ENCODE data around the gene EIF1AD. TPM values are rescaled to one million over a fixed set of nuclear protein-coding genes. Genes with fewer than 3 reads are reported as not detected.
"Not testable (repeated sequence)": the region's sequence is repeated elsewhere in the genome, so short reads cannot be mapped to it uniquely, and the experiment has no call there.

Gene EIF1AD
- total RNA-seq, 1 experiment from 2014 or later: 27.8 TPM

GRCh38 chr11:66032957-66033735 lies 31.2 kb upstream of the EIF1AD start:
- in situ Hi-C loops (cut with HindIII; ENCODE audit: low pct_unique_long_range_greater_than_20kb, low sequenced_read_pairs): no loop called here
- peak; percentile 31 for DNase-seq (ENCODE audit: low read depth, low spot score)

- DNase-seq (ENCODE audit: low read depth, low spot score): no peak
- in situ Hi-C loops (cut with HindIII; ENCODE audit: low pct_unique_long_range_greater_than_20kb, low sequenced_read_pairs): no loop called here
These were observed 24.1 kb upstream of the EIF1AD start, which contains the start of gene CATSPER1 for GRCh38 chr11:66026017-66026529. Gene CATSPER1, minus strand, starts transcription at chr11:66026479. Its CDS starts 100 bp downstream, at chr11:66026379.

GRCh38 chr11:66023186-66023440 lies 21.2 kb upstream of the EIF1AD start:
- in situ Hi-C loops (cut with HindIII; ENCODE audit: low pct_unique_long_range_greater_than_20kb, low sequenced_read_pairs): not testable (repeated sequence)

GRCh38 chr11:66022401-66023185 lies 20.6 kb upstream of the EIF1AD start:
- DNase-seq (ENCODE audit: low read depth, low spot score): peak; percentile 59
- in situ Hi-C loops (cut with HindIII; ENCODE audit: low pct_unique_long_range_greater_than_20kb, low sequenced_read_pairs): no loop called here

More at GRCh38 chr11:66023186-66023440, 21.2 kb upstream of the EIF1AD start:
- not testable (repeated sequence) for DNase-seq (ENCODE audit: low read depth, low spot score)

GRCh38 chr11:66020618-66021357 lies 18.8 kb upstream of the EIF1AD start:
- peak; percentile 14 for DNase-seq (ENCODE audit: low read depth, low spot score)
- in situ Hi-C loops (cut with HindIII; ENCODE audit: low pct_unique_long_range_greater_than_20kb, low sequenced_read_pairs): no loop called here

- in situ Hi-C loops (cut with HindIII; ENCODE audit: low pct_unique_long_range_greater_than_20kb, low sequenced_read_pairs): no loop called here
- DNase-seq (ENCODE audit: low read depth, low spot score): no peak
These were observed 18.3 kb upstream of the EIF1AD start for GRCh38 chr11:66020212-66020611.

GRCh38 chr11:66017321-66017720 lies 15.4 kb upstream of the EIF1AD start:
- no peak for DNase-seq (ENCODE audit: low read depth, low spot score)
- in situ Hi-C loops (cut with HindIII; ENCODE audit: low pct_unique_long_range_greater_than_20kb, low sequenced_read_pairs): no loop called here

- in situ Hi-C loops (cut with HindIII; ENCODE audit: low pct_unique_long_range_greater_than_20kb, low sequenced_read_pairs): no loop called here
These were observed 14.8 kb upstream of the EIF1AD start for GRCh38 chr11:66016793-66017177.

GRCh38 chr11:66015936-66016792 lies 14.2 kb upstream of the EIF1AD start:
- DNase-seq (ENCODE audit: low read depth, low spot score): no peak
- in situ Hi-C loops (cut with HindIII; ENCODE audit: low pct_unique_long_range_greater_than_20kb, low sequenced_read_pairs): no loop called here

More at GRCh38 chr11:66016793-66017177, 14.8 kb upstream of the EIF1AD start:
- no peak for DNase-seq (ENCODE audit: low read depth, low spot score)

GRCh38 chr11:66015454-66015881 lies 13.5 kb upstream of the EIF1AD start:
- DNase-seq (ENCODE audit: low read depth, low spot score): no peak
- in situ Hi-C loops (cut with HindIII; ENCODE audit: low pct_unique_long_range_greater_than_20kb, low sequenced_read_pairs): no loop called here

- in situ Hi-C loops (cut with HindIII; ENCODE audit: low pct_unique_long_range_greater_than_20kb, low sequenced_read_pairs): no loop called here
These were observed 13.0 kb upstream of the EIF1AD start for GRCh38 chr11:66014804-66015453.

GRCh38 chr11:66013762-66014100 lies 11.8 kb upstream of the EIF1AD start:
- in situ Hi-C loops (cut with HindIII; ENCODE audit: low pct_unique_long_range_greater_than_20kb, low sequenced_read_pairs): no loop called here
- DNase-seq (ENCODE audit: low read depth, low spot score): no peak

More at GRCh38 chr11:66014804-66015453, 13.0 kb upstream of the EIF1AD start:
- no peak for DNase-seq (ENCODE audit: low read depth, low spot score)

GRCh38 chr11:66012946-66013761 lies 11.2 kb upstream of the EIF1AD start:
- DNase-seq (ENCODE audit: low read depth, low spot score): no peak
- in situ Hi-C loops (cut with HindIII; ENCODE audit: low pct_unique_long_range_greater_than_20kb, low sequenced_read_pairs): no loop called here

- in situ Hi-C loops (cut with HindIII; ENCODE audit: low pct_unique_long_range_greater_than_20kb, low sequenced_read_pairs): no loop called here
- DNase-seq (ENCODE audit: low read depth, low spot score): no peak
These were observed 10.5 kb upstream of the EIF1AD start for GRCh38 chr11:66012371-66012945.

GRCh38 chr11:66011785-66012303 lies 9.9 kb upstream of the EIF1AD start, which contains the start of gene CST6:
Gene CST6, plus strand, starts transcription at chr11:66012008. Its CDS starts 37 bp downstream, at chr11:66012045.
- no peak for DNase-seq (ENCODE audit: low read depth, low spot score)
- in situ Hi-C loops (cut with HindIII; ENCODE audit: low pct_unique_long_range_greater_than_20kb, low sequenced_read_pairs): no loop called here
